Thymus (tissue), 11 donors: ENCODE results near the gene PCSK4. TPM values are rescaled to one million over a fixed set of nuclear protein-coding genes. Genes with fewer than 3 reads are reported as not detected.

ENCODE experiments used
- DNase-seq, 9 donors: peaks; one replicate each; pipeline ENCODE4 v3.0.0-alpha.2; 2013; ENCODE audit warnings: low spot score in 9 of 9, low read depth in 6 of 9, missing footprints in 1 of 9
- H3K27ac ChIP-seq, 2 donors: one replicate each; pipeline ENCODE4 v1.5.1; 2013; ENCODE audit warnings: control low read depth in 1 of 2, low read depth in 1 of 2, low read length in 1 of 2, mild to moderate bottlenecking in 1 of 2, moderate library complexity in 1 of 2
- H3K27me3 ChIP-seq, 2 donors: one replicate each; pipeline ENCODE4 v1.5.1; 2013; ENCODE audit warnings: low read length in 1 of 2; ENCODE audit not compliant: control insufficient read depth in 2 of 2, insufficient read depth in 1 of 2
- H3K36me3 ChIP-seq, 2 donors: one replicate each; pipeline ENCODE4 v1.5.1; 2013; ENCODE audit warnings: low read length in 1 of 2, mild to moderate bottlenecking in 1 of 2, moderate library complexity in 1 of 2; ENCODE audit not compliant: control insufficient read depth in 2 of 2, insufficient read depth in 2 of 2
- H3K4me1 ChIP-seq, 2 donors: one replicate each; pipeline ENCODE4 v1.5.1; 2013; ENCODE audit warnings: low read length in 2 of 2; ENCODE audit not compliant: control insufficient read depth in 2 of 2, insufficient read depth in 2 of 2
- H3K4me3 ChIP-seq, 2 donors: one replicate each; pipeline ENCODE4 v1.5.1; 2013; ENCODE audit warnings: low read length in 2 of 2, control low read depth in 1 of 2, mild to moderate bottlenecking in 1 of 2
- H3K9me3 ChIP-seq, 2 donors: one replicate each; pipeline ENCODE4 v1.5.1; 2013; ENCODE audit warnings: low read length in 1 of 2, mild to moderate bottlenecking in 1 of 2; ENCODE audit not compliant: control insufficient read depth in 2 of 2, insufficient read depth in 1 of 2
- WGBS: extraction: QIAGEN DNeasy Blood & Tissue Kit; methylation state at CpG from one replicate; pipeline ENCODE4 v1.1.7; 2013; 5-methylcytosine and 5-hydroxymethylcytosine counted together
- polyA plus RNA-seq: library from polyadenylated mRNA; stranded (reverse); fragments of 200-250 nt; gene quantifications from one replicate; pipeline ENCODE4 v1.2.3, GENCODE V29; 2013
- total RNA-seq: library from RNA; stranded (reverse); fragments of 120-200 nt; gene quantifications from one replicate; pipeline ENCODE4 v1.2.4, GENCODE V29; 2013
- donor health status: healthy.

Gene PCSK4
- total and polyA plus RNA-seq, 2 donors, result 4.9 to 11.5 TPM

GRCh38 chr19:1466461-1467214 lies 23.5 kb downstream of the PCSK4 start:
- H3K36me3 ChIP-seq, result no peaks in the 10 kb centered on the region
- H3K4me3 ChIP-seq, result no peak overlapping the region
- no peak for DNase-seq
- H3K4me1 ChIP-seq, result peaks cover 18 to 20% of the 10 kb centered on the region in 2 donors
- 37% methylated on average over 70 of the region's 70 CpGs for WGBS
- peaks cover 68 to 72% of the 10 kb centered on the region in 2 donors for H3K27me3 ChIP-seq
- no peak overlapping the region for H3K27ac ChIP-seq
- H3K9me3 ChIP-seq, result peaks cover 2 to 9% of the 10 kb centered on the region in 2 donors

GRCh38 chr19:1466018-1466460 lies 24.1 kb downstream of the PCSK4 start:
- Histone ChIP-seq H3K9me3 (peaks cover 2 to 5% of the 10 kb centered on the region in 2 donors), H3K4me3 (no peak overlapping the region), H3K4me1 (peaks cover 12 to 17% of the 10 kb centered on the region in 2 donors), H3K27ac (no peak overlapping the region), H3K36me3 (no peaks in the 10 kb centered on the region), H3K27me3 (peaks cover 62 to 66% of the 10 kb centered on the region in 2 donors)
- 63% methylated on average over 41 of the region's 41 CpGs for WGBS
- DNase-seq, result no peak

GRCh38 chr19:1465191-1466016 lies 24.7 kb downstream of the PCSK4 start:
- Histone ChIP-seq H3K4me3 (no peak overlapping the region), H3K27me3 (peaks cover 56 to 59% of the 10 kb centered on the region in 2 donors), H3K4me1 (peaks cover 7 to 13% of the 10 kb centered on the region in 2 donors), H3K36me3 (peaks cover 0 to 4% of the 10 kb centered on the region in 2 donors), H3K27ac (no peak overlapping the region), H3K9me3 (peaks cover 0 to 2% of the 10 kb centered on the region in 2 donors)
- no peak for DNase-seq
- WGBS, result 55% methylated on average over 83 of the region's 83 CpGs

- Histone ChIP-seq H3K9me3 (peaks cover 0 to 2% of the 10 kb centered on the region in 2 donors), H3K4me1 (no peaks in the 10 kb centered on the region), H3K27ac (no peak overlapping the region), H3K27me3 (peaks cover 37 to 58% of the 10 kb centered on the region in 2 donors), H3K36me3 (peaks cover 0 to 4% of the 10 kb centered on the region in 2 donors), H3K4me3 (no peak overlapping the region)
- 98% methylated on average over 24 of the region's 24 CpGs for WGBS
- DNase-seq, result no peak
Measured at GRCh38 chr19:1461862-1462261, 28.3 kb downstream of the PCSK4 start.

GRCh38 chr19:1460033-1460995 lies 29.8 kb downstream of the PCSK4 start:
- WGBS, result 97% methylated on average over 36 of the region's 36 CpGs
- Histone ChIP-seq H3K36me3 (peaks cover 0 to 4% of the 10 kb centered on the region in 2 donors), H3K4me3 (no peak overlapping the region), H3K9me3 (peaks cover 4 to 5% of the 10 kb centered on the region in 2 donors), H3K27me3 (peaks cover 37 to 58% of the 10 kb centered on the region in 2 donors), H3K4me1 (peaks cover 0 to 7% of the 10 kb centered on the region in 2 donors), H3K27ac (no peak overlapping the region)
- DNase-seq, result no peak

- Histone ChIP-seq H3K4me1 (peaks cover 5 to 15% of the 10 kb centered on the region in 2 donors), H3K36me3 (peaks cover 0 to 4% of the 10 kb centered on the region in 2 donors), H3K27me3 (peaks cover 35 to 58% of the 10 kb centered on the region in 2 donors), H3K9me3 (peaks cover 5 to 6% of the 10 kb centered on the region in 2 donors), H3K27ac (no peak overlapping the region), H3K4me3 (no peak overlapping the region)
- DNase-seq, result no peak
- 88% methylated on average over 9 of the region's 9 CpGs for WGBS
Measured at GRCh38 chr19:1459479-1459878, 30.7 kb downstream of the PCSK4 start.

GRCh38 chr19:1457892-1458291 lies 32.3 kb downstream of the PCSK4 start:
- WGBS, result 85% methylated on average over 16 of the region's 16 CpGs
- H3K36me3 ChIP-seq, result peaks cover 0 to 4% of the 10 kb centered on the region in 2 donors
- peaks cover 45 to 70% of the 10 kb centered on the region in 2 donors for H3K27me3 ChIP-seq
- no peak for DNase-seq
- peaks cover 5 to 15% of the 10 kb centered on the region in 2 donors for H3K4me1 ChIP-seq
- no peak overlapping the region for H3K27ac ChIP-seq
- no peak overlapping the region for H3K4me3 ChIP-seq
- H3K9me3 ChIP-seq, result peaks cover 5 to 6% of the 10 kb centered on the region in 2 donors

GRCh38 chr19:1457031-1457739 lies 33.0 kb downstream of the PCSK4 start:
- Histone ChIP-seq H3K27ac (no peak overlapping the region), H3K9me3 (peaks cover 5 to 6% of the 10 kb centered on the region in 2 donors), H3K36me3 (peaks cover 0 to 4% of the 10 kb centered on the region in 2 donors), H3K4me3 (no peak overlapping the region), H3K27me3 (peaks cover 49 to 77% of the 10 kb centered on the region in 2 donors), H3K4me1 (peaks cover 5 to 15% of the 10 kb centered on the region in 2 donors)
- no peak for DNase-seq
- WGBS, result 21% methylated on average over 48 of the region's 48 CpGs
